HepG2 (cell line): Measurements from ENCODE around the gene CHMP1B. TPM values are rescaled to one million over a fixed set of nuclear protein-coding genes. Genes with fewer than 3 reads are reported as not detected.

Experiments
- FOXJ3 ChIP-seq: sonication (generic); formaldehyde crosslinking; IDR thresholded peaks from 2 replicates; pipeline ENCODE4 v1.4.0; 2020; ENCODE audit warnings: missing genetic modification reagents, mild to moderate bottlenecking, borderline replicate concordance
- HOXA7 ChIP-seq: sonication (generic); formaldehyde crosslinking; IDR thresholded peaks from 2 replicates; pipeline ENCODE4 v1.8.1; 2022; ENCODE audit warnings: mild to moderate bottlenecking, missing genetic modification reagents, moderate library complexity
- JUND ChIP-seq: sonication (generic); formaldehyde crosslinking; IDR thresholded peaks from 2 replicates; pipeline ENCODE4 v1.8.0; 2022; ENCODE audit warnings: mild to moderate bottlenecking, missing genetic modification reagents
- MIXL1 ChIP-seq: IDR thresholded peaks from 2 replicates; pipeline ENCODE4 v1.6.1; 2016
- NCOA2 ChIP-seq: sonication (generic); formaldehyde crosslinking; IDR thresholded peaks from 2 replicates; pipeline ENCODE4 v1.8.0; 2022; ENCODE audit warnings: inconsistent platforms
- NR2C2 ChIP-seq: sonication (generic); formaldehyde crosslinking; IDR thresholded peaks from 2 replicates; pipeline ENCODE4 v1.4.0; 2020; ENCODE audit warnings: missing genetic modification reagents, mild to moderate bottlenecking, moderate library complexity, borderline replicate concordance
- NR2F2 ChIP-seq: IDR thresholded peaks from 2 replicates; pipeline ENCODE4 v1.6.1; 2012; ENCODE audit warnings: low read depth, inconsistent platforms, borderline replicate concordance
- NRL ChIP-seq: sonication (generic); formaldehyde crosslinking; IDR thresholded peaks from 2 replicates; pipeline ENCODE4 v1.5.0; 2020; ENCODE audit warnings: missing genetic modification reagents, mild to moderate bottlenecking, moderate library complexity, borderline replicate concordance
- U2AF1 ChIP-seq: fragments of 200-400 bp; formaldehyde crosslinking; optimal IDR thresholded peaks from 2 replicates; pipeline ENCODE3; 2017; ENCODE audit warnings: mild to moderate bottlenecking, low read depth, low read length
- ZFYVE20 ChIP-seq: sonication (generic); formaldehyde crosslinking; IDR thresholded peaks from 2 replicates; pipeline ENCODE4 v1.8.0; 2023; ENCODE audit warnings: low read depth, mild to moderate bottlenecking, moderate library complexity, missing genetic modification reagents, borderline replicate concordance
- polyA plus RNA-seq, 8 experiments: library from polyadenylated mRNA; depleted of rRNA in 3 of 8; stranded (reverse) in 7 of 8; unstranded in 1 of 8; fragments of >200 nt; fragmentation: Illumina TruSeq in 4 of 8; extraction: Trizol in 4 of 8; gene quantifications; 2 replicates each; pipeline versions ENCODE4 v1.2.1 to v1.2.3, GENCODE V29; 2011 to 2016; ENCODE audit warnings: low read depth in 4 of 8, missing spikeins in 1 of 8, mixed read lengths in 1 of 8; ENCODE audit not compliant: insufficient read depth in 1 of 8
- total RNA-seq, 5 experiments: library from RNA; depleted of rRNA; stranded (reverse); fragments of >200 nt; fragmentation: Illumina TruSeq; extraction: Trizol; gene quantifications; 2 replicates each; pipeline ENCODE4 v1.2.3, GENCODE V29; 2016; ENCODE audit warnings: low read depth in 1 of 5
- TF ChIP-seq, protein P1 (sequence below): sonication (generic); formaldehyde crosslinking; IDR thresholded peaks from one replicate; pipeline ENCODE4 v1.5.1; 2020; ENCODE audit warnings: mild to moderate bottlenecking, missing genetic modification reagents; ENCODE audit errors: not compliant biosample characterization
- TF ChIP-seq, protein P2 (sequence below): sonication (generic); formaldehyde crosslinking; IDR thresholded peaks from 2 replicates; pipeline ENCODE4 v1.4.0; 2020; ENCODE audit warnings: mild to moderate bottlenecking, missing genetic modification reagents
- TF ChIP-seq, protein P3 (sequence below): sonication (generic); formaldehyde crosslinking; IDR thresholded peaks from 2 replicates; pipeline ENCODE4 v1.8.1; 2023; ENCODE audit warnings: missing genetic modification reagents, inconsistent platforms, borderline replicate concordance
- TF ChIP-seq, protein P4 (sequence below): sonication (generic); formaldehyde crosslinking; IDR thresholded peaks from 2 replicates; pipeline ENCODE4 v1.4.0; 2020; ENCODE audit warnings: mild to moderate bottlenecking, missing genetic modification reagents
- TF ChIP-seq, protein P5 (sequence below): sonication (generic); formaldehyde crosslinking; IDR thresholded peaks from 2 replicates; pipeline ENCODE4 v1.5.0; 2020; ENCODE audit warnings: mild to moderate bottlenecking, missing genetic modification reagents

CHMP1B gene
- total and polyA plus RNA-seq, 2 of the 13 experiments (the other 11 are each of a cell fraction or from before 2014, with no cell fraction given): 18.8 to 20.2 TPM

DNA sequence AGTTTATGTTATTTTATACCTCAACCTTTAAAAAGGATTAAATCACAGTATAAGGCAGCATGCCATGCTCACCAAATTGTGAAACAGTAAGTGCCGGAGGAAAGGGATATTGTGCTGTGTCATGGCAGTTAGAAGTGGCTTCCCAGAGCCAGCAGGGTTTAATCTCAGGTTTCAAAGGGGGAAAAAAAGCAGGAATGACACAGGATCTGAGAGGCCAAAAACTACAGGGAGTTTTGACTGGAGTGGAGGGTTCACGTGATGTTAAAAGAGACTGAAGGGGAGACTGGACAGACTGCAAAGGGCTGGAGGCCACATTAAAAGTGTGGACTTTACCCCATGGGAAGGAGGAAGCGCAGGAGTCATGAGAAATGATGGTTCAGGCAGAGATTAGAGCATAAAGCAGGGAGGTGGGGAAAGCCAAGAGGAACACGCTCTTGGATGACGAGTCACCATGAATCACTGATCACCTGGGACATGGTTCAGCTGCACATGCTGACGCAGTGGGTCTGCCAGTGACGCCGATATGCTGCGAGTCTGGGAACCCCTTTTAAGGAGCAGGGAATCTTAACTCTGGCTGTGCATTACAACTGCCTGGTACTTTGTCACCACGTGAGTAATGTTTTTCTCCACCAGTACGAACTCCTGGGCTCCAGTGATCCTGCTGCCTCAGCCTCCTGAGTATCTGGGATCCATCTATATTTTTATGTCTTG is 6.1 kb downstream of the CHMP1B start (continued):
- TF ChIP-seq ZFYVE20 (no peak), NRL (CRISPR knock-in tag) (no peak), FOXJ3 (CRISPR knock-in tag) (no peak), NR2F2 (peak; percentile 32; the same call in 1 of the 2 replicates), JUND (CRISPR knock-in tag) (no peak), NCOA2 (CRISPR knock-in tag) (peak; percentile 66), NR2C2 (no peak), HOXA7 (CRISPR knock-in tag) (no peak), MIXL1 (CRISPR knock-in tag) (peak; percentile 44; the same call in 1 of the 2 replicates), U2AF1 (no peak)
- TF ChIP-seq, protein P1, sequence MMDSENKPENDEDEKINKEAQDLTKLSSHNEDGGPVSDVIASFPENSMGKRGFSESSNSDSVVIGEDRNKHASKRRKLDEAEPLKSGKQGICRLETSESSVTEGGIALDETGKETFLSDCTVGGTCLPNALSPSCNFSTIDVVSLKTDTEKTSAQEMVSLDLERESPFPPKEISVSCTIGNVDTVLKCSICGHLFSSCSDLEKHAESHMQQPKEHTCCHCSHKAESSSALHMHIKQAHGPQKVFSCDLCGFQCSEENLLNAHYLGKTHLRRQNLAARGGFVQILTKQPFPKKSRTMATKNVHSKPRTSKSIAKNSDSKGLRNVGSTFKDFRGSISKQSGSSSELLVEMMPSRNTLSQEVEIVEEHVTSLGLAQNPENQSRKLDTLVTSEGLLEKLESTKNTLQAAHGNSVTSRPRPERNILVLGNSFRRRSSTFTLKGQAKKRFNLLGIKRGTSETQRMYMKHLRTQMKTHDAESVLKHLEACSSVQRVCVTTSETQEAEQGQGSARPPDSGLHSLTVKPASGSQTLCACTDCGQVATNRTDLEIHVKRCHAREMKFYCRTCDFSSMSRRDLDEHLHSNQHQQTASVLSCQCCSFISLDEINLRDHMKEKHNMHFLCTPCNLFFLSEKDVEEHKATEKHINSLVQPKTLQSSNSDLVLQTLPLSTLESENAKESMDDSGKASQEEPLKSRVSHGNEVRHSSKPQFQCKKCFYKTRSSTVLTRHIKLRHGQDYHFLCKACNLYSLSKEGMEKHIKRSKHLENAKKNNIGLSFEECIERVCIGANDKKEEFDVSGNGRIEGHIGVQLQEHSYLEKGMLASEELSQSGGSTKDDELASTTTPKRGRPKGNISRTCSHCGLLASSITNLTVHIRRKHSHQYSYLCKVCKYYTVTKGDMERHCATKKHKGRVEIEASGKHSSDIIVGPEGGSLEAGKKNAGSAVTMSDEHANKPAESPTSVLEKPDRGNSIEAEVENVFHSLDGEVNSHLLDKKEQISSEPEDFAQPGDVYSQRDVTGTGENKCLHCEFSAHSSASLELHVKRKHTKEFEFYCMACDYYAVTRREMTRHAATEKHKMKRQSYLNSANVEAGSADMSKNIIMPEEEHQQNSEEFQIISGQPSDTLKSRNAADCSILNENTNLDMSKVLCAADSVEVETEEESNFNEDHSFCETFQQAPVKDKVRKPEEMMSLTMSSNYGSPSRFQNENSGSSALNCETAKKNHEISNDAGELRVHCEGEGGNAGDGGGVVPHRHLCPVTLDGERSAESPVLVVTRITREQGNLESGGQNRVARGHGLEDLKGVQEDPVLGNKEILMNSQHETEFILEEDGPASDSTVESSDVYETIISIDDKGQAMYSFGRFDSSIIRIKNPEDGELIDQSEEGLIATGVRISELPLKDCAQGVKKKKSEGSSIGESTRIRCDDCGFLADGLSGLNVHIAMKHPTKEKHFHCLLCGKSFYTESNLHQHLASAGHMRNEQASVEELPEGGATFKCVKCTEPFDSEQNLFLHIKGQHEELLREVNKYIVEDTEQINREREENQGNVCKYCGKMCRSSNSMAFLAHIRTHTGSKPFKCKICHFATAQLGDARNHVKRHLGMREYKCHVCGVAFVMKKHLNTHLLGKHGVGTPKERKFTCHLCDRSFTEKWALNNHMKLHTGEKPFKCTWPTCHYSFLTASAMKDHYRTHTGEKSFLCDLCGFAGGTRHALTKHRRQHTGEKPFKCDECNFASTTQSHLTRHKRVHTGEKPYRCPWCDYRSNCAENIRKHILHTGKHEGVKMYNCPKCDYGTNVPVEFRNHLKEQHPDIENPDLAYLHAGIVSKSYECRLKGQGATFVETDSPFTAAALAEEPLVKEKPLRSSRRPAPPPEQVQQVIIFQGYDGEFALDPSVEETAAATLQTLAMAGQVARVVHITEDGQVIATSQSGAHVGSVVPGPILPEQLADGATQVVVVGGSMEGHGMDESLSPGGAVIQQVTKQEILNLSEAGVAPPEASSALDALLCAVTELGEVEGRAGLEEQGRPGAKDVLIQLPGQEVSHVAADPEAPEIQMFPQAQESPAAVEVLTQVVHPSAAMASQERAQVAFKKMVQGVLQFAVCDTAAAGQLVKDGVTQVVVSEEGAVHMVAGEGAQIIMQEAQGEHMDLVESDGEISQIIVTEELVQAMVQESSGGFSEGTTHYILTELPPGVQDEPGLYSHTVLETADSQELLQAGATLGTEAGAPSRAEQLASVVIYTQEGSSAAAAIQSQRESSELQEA (CRISPR knock-in tag): no peak
- TF ChIP-seq, protein P2, sequence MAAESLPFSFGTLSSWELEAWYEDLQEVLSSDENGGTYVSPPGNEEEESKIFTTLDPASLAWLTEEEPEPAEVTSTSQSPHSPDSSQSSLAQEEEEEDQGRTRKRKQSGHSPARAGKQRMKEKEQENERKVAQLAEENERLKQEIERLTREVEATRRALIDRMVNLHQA (CRISPR knock-in tag): no peak
- TF ChIP-seq, protein P3, sequence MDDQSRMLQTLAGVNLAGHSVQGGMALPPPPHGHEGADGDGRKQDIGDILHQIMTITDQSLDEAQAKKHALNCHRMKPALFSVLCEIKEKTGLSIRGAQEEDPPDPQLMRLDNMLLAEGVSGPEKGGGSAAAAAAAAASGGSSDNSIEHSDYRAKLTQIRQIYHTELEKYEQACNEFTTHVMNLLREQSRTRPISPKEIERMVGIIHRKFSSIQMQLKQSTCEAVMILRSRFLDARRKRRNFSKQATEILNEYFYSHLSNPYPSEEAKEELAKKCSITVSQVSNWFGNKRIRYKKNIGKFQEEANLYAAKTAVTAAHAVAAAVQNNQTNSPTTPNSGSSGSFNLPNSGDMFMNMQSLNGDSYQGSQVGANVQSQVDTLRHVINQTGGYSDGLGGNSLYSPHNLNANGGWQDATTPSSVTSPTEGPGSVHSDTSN (CRISPR knock-in tag): no peak
- TF ChIP-seq, protein P4, sequence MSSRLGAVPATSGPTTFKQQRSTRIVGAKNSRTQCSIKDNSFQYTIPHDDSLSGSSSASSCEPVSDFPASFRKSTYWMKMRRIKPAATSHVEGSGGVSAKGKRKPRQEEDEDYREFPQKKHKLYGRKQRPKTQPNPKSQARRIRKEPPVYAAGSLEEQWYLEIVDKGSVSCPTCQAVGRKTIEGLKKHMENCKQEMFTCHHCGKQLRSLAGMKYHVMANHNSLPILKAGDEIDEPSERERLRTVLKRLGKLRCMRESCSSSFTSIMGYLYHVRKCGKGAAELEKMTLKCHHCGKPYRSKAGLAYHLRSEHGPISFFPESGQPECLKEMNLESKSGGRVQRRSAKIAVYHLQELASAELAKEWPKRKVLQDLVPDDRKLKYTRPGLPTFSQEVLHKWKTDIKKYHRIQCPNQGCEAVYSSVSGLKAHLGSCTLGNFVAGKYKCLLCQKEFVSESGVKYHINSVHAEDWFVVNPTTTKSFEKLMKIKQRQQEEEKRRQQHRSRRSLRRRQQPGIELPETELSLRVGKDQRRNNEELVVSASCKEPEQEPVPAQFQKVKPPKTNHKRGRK (CRISPR knock-in tag): no peak
- TF ChIP-seq, protein P5, sequence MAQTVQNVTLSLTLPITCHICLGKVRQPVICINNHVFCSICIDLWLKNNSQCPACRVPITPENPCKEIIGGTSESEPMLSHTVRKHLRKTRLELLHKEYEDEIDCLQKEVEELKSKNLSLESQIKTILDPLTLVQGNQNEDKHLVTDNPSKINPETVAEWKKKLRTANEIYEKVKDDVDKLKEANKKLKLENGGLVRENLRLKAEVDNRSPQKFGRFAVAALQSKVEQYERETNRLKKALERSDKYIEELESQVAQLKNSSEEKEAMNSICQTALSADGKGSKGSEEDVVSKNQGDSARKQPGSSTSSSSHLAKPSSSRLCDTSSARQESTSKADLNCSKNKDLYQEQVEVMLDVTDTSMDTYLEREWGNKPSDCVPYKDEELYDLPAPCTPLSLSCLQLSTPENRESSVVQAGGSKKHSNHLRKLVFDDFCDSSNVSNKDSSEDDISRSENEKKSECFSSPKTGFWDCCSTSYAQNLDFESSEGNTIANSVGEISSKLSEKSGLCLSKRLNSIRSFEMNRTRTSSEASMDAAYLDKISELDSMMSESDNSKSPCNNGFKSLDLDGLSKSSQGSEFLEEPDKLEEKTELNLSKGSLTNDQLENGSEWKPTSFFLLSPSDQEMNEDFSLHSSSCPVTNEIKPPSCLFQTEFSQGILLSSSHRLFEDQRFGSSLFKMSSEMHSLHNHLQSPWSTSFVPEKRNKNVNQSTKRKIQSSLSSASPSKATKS: no peak
